ENCODE results near the gene SIX5. TPM values are rescaled to one million over a fixed set of nuclear protein-coding genes. Genes with fewer than 3 reads are reported as not detected.

SIX5 gene
- total RNA-seq, 1 donor from 2014 or later, result 0.82 TPM

DNA sequence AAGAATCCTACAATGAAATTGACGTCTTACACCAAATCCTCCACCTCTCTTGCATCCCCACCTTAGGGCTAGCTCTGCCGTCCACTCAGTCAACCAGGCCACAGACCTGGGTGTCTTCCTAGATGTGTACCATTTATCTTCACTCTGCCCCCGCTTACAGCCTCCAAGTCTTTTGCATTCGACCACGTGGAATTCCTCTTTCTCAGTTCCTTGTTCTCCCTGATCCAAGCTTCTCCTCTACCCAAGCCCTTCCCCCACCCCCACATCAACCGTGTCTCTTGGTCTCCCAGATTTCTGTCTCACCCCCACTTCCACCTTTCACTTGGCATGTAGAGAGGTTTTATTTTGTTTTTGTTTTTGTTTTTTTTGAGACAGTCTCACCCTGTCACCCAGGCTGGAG, 24.8 kb upstream of the SIX5 start:
- no peak for DNase-seq (ENCODE audit: low spot score in 2 of 2)
- no peak for FAIRE-seq

- no peak for FAIRE-seq
- DNase-seq (ENCODE audit: low spot score in 2 of 2), result no peak
Measured at GRCh38 chr19:45793178-45793564, 24.1 kb upstream of the SIX5 start.

- DNase-seq (ENCODE audit: low spot score in 2 of 2) (peak; percentile 99), FAIRE-seq (peak; percentile 98)
Measured at GRCh38 chr19:45792470-45793177, 23.6 kb upstream of the SIX5 start, which contains the start of gene DMWD. Gene DMWD (minus strand): TSS chr19:45792845. CDS start chr19:45792756, 89 bp downstream.

- FAIRE-seq, result no peak
Measured at GRCh38 chr19:45791744-45792469, 22.9 kb upstream of the SIX5 start.

DNA sequence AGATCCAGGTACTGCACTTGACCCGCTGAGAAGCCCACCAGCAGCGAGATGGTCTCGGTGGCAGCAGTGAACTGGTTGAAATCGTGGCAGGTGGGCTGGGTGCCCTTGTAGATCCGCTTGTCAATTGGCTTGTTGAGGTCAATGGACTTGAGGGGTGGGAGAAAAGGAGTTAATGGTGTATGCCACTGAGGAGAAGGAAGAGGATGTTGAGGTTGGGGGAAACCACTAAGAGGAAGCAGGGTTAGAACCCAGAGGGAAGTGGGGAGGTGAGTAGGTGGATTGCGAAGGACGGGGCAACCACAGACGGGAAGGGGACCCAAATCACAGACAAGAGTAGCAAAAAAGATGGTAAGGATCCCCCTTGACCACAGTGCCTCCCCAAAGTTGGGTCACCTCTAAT, 21.9 kb upstream of the SIX5 start:
- DNase-seq (ENCODE audit: low spot score in 2 of 2) (peak; percentile 35 to 46), FAIRE-seq (no peak)

More at GRCh38 chr19:45791744-45792469, 22.9 kb upstream of the SIX5 start:
- DNase-seq (ENCODE audit: low spot score in 2 of 2), result peak in 1 of 2 donors; percentile 14

GRCh38 chr19:45789035-45789786, 20.2 kb upstream of the SIX5 start:
- DNase-seq (ENCODE audit: low spot score in 2 of 2) (no peak), FAIRE-seq (no peak)

GRCh38 chr19:45786533-45786894, 17.5 kb upstream of the SIX5 start:
- FAIRE-seq (no peak), DNase-seq (ENCODE audit: low spot score in 2 of 2) (peak in 1 of 2 donors; percentile 27)

DNA sequence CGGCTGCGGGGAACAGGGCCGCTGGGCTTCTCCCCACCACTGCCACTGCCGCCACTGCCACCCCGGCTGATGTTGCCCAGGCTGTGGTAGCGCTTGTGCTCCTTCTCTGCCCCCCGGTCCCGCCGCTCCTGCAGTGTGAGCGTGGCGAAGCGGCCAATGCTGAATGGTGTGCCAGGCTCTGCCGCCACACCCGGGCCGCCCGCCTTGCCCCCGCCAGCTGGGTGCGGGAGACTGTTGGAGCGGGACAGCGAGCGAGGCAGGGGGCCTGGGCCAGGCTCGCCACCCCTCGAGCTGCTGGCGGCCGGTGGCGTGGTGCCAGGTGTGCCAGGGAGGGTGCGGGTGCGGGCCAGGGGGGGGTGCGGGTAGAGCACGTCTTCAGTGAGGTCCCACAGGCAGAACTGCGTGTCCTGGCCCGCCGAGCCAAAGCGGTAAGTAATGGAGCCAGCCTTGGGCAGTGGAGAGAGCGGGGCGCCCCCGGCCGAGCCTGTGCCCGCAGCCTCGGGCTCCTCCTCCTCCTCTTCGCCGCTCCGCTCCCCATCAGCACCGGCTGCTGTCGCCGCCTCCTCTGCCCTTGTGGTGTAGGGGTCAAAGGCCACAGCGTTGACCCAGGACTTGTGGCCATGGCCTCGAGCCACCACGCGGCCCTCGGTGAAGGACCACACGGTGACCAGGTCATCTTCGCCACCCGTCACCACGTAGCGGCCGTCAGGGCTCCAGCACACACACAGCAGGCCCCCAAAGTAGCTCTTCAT, 16.9 kb upstream of the SIX5 start:
- FAIRE-seq (no peak), DNase-seq (ENCODE audit: low spot score in 2 of 2) (peak in 1 of 2 donors; percentile 19)

GRCh38 chr19:45785097-45785496, 16.0 kb upstream of the SIX5 start:
- FAIRE-seq (no peak), DNase-seq (ENCODE audit: low spot score in 2 of 2) (peak in 1 of 2 donors; percentile 26)

DNA sequence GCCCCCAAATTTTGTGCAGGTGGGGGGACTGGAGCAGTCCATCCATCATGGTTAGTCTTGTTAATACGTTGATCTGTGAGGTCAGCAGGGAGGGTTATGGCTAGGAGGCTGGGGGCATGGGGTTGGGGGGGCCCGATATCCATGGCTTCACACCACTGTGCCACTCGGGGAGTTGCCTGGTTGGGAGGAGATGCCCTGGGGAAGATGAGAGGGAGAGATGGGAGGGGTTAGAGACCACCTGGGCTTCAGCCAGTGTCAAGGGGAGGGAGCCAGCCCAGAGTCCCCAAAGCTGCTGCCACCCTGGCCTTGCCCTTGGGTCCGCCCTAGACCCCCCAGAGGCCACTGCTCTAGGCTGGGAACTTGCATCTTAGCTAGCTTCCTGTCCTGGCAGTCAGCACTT, 15.0 kb upstream of the SIX5 start:
- peak in 1 of 2 donors; percentile 23 for DNase-seq (ENCODE audit: low spot score in 2 of 2)
- FAIRE-seq, result no peak

- FAIRE-seq (no peak), DNase-seq (ENCODE audit: low spot score in 2 of 2) (peak in 1 of 2 donors; percentile 51)
Measured at GRCh38 chr19:45782820-45783785, 14.1 kb upstream of the SIX5 start.

DNA sequence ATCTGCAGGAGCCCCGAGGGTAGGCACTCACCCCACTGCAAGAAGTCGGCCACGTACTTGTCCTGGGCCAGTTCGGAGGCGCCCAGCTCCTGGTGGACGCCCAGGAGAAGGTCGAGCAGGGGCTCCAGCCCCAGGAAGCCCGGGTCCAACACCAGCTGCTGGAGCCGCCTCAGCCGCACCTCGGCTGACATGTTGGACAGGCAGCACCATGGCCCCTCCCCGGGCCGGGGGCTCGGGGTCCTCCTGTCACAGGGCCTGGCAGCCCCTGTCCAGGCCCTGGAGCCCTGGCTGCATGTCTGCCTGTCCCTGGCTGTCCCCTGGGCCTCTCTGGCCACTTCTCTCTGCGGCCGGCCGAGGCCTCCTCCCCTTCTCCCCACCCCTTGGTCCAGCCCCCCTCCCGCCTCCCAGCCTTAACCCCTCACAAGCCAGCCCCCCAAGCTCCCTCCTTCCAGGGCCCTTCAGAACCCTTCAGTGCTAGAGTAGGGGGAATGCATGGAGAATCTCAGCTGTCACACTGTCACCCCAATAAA, 13.2 kb upstream of the SIX5 start, which contains the start of gene DMPK:
DMPK (minus strand) TSS at position 329 of the 530 bp plus-strand sequence; CDS start at position 191, 138 bp downstream.
- no peak for FAIRE-seq

GRCh38 chr19:45781214-45782161, 12.4 kb upstream of the SIX5 start:
- DNase-seq (ENCODE audit: low spot score in 2 of 2) (peak in 1 of 2 donors; percentile 47), FAIRE-seq (no peak)

More for the DNA sequence above, 13.2 kb upstream of the SIX5 start, which contains the start of gene DMPK:
- peak in 1 of 2 donors; percentile 69 for DNase-seq (ENCODE audit: low spot score in 2 of 2)

DNA sequence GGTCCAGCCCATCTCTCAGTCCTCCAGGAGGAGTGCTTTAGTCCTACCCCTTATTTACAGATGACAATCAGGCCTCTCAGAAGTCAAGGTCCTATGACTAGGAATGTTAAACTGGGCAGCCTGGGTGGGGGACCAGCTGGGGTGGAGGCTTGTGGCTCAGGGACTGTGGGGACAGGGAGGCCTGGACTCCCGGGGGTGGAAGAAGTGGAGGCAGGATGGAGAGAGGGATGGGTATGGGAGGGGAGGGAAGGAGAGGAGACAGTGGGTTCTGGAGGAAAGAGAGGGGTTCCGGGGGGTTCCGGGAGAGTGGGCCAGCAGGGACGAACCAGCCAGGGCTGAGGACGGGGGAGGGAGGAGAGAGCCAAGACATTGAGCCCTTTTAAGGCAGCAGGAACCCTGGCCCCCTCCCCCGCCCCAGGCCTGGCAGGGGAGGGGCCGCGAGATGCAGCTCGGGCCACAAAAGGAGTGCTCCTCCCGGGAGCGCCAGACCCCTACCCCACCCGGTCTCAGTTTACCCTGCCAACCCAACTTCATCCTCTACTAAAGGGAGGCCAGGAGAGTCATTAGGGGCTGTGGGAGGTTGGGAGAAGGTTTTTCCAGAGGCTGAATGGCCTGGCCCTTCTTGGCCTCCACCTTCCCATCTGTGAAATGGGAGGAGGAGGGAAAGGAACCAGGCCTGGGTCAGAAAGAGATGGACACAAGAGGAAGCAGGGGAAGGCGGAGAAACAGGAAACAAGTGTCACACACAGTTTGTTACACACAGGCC, 11.6 kb upstream of the SIX5 start:
- DNase-seq (ENCODE audit: low spot score in 2 of 2), result peak in 1 of 2 donors; percentile 35
- no peak for FAIRE-seq

- DNase-seq (ENCODE audit: low spot score in 2 of 2), result peak in 1 of 2 donors; percentile 12
- FAIRE-seq, result no peak
Measured at GRCh38 chr19:45780146-45780447, 11.0 kb upstream of the SIX5 start.

DNA sequence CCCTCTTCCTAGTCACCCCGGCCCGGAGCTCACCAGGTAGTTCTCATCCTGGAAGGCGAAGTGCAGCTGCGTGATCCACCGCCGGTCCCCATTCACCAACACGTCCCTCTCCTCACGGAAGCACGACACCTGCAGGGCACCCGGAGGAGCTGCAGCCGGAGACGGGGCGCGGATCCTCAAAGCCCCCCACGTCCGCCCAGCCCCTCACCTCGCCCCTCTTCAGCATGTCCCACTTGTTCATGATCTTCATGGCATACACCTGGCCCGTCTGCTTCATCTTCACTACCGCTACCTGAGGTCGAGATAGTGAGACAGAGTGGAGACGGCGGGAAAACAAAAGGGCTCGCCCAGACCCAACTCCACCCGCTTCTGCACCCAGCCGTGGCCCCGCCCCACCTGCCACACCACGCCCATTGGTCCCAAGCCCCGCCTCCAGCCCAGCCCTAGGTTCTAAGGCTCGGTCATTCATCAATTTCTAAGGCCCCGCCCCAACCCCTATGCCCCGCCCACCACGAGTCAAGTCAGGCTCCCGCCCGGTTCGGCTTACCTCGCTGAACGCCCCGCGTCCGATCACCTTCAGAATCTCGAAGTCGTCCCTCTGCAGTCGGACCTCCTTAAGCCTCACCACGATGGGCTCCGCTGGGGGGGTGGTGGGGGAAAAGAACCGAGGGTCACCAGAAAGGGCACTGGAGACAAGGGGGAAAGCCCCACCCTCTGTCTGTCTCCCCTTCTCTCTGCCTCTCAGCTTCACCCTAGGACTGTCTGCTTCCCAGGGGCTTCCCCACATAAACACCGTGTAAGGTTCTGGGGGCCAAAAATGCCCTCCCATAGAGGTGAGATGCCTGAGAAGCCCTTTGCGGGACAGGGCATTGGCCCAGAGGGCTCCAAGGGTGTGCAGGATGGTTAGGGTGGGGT, 10.4 kb upstream of the SIX5 start:
- FAIRE-seq (no peak), DNase-seq (ENCODE audit: low spot score in 2 of 2) (peak; percentile 25 to 70)

Data from frontal cortex (tissue), 4 donors.